ENCODE data around the gene C5orf15.

The C5orf15 gene

GRCh38 chr5:133968204-133968980 lies at the start of gene C5orf15:
Gene C5orf15, minus strand, starts transcription at chr5:133968625. Its CDS starts 41 bp downstream, at chr5:133968584.
- peak; percentile 86 for DNase-seq

- DNase-seq = no peak
These were observed 39.9 kb upstream of the C5orf15 start for GRCh38 chr5:134008266-134008749.

- no peak for DNase-seq
These were observed 39.3 kb upstream of the C5orf15 start for GRCh38 chr5:134007581-134008265.

GRCh38 chr5:134006115-134006514 lies 37.7 kb upstream of the C5orf15 start:
- no peak for DNase-seq

GRCh38 chr5:134005417-134006061 lies 37.1 kb upstream of the C5orf15 start:
- no peak for DNase-seq

- no peak for DNase-seq
These were observed 36.4 kb upstream of the C5orf15 start, which contains the start of gene VDAC1 for GRCh38 chr5:134004626-134005416. Gene VDAC1, minus strand, starts transcription at chr5:134004975. Its CDS starts 11,963 bp downstream, at chr5:133993012.

- DNase-seq = no peak
These were observed 35.6 kb upstream of the C5orf15 start for GRCh38 chr5:134003817-134004625.

GRCh38 chr5:134003064-134003816 lies 34.8 kb upstream of the C5orf15 start:
- DNase-seq = no peak

- DNase-seq = no peak
These were observed 33.7 kb upstream of the C5orf15 start for GRCh38 chr5:134001938-134002731.

- DNase-seq = no peak
These were observed 32.5 kb upstream of the C5orf15 start for GRCh38 chr5:134000696-134001453.

GRCh38 chr5:134000091-134000511 lies 31.7 kb upstream of the C5orf15 start:
- no peak for DNase-seq

- DNase-seq = no peak
These were observed 30.4 kb upstream of the C5orf15 start for GRCh38 chr5:133998807-133999206.

- DNase-seq = no peak
These were observed 29.6 kb upstream of the C5orf15 start for GRCh38 chr5:133998042-133998441.

- DNase-seq = no peak
These were observed 28.3 kb upstream of the C5orf15 start for GRCh38 chr5:133996683-133997252.

- DNase-seq = no peak
These were observed 27.6 kb upstream of the C5orf15 start for GRCh38 chr5:133995883-133996563.

- DNase-seq = no peak
These were observed 26.9 kb upstream of the C5orf15 start for GRCh38 chr5:133995341-133995740.

- no peak for DNase-seq
These were observed 26.5 kb upstream of the C5orf15 start for GRCh38 chr5:133994990-133995333.

- DNase-seq = no peak
These were observed 26.0 kb upstream of the C5orf15 start for GRCh38 chr5:133994297-133994989.
